ENCODE data around the gene SMTNL1. TPM values are rescaled to one million over a fixed set of nuclear protein-coding genes. Genes with fewer than 3 reads are reported as not detected.
A peak's percentile ranks its signal among the peaks of the same experiment; 100 is the strongest.

The SMTNL1 gene
- total RNA-seq, 1 experiment from 2014 or later: not detected

GRCh38 chr11:57529012-57529411 is 8.4 kb upstream of the SMTNL1 start:
- peaks cover 5% of the 10 kb centered on the region for H3K27me3 Mint-ChIP-seq (ENCODE audit: low read depth)
- no peak overlapping the region for H3K9ac ChIP-seq (ENCODE audit: extremely low read depth, insufficient read length, low read length)
- H4K8ac ChIP-seq (replicated peaks; ENCODE audit: insufficient read length, low read depth, low read length): no peak overlapping the region
- peaks cover 10% of the 10 kb centered on the region for H3K23me2 ChIP-seq (ENCODE audit: insufficient read length, low read depth, low read length, poor library complexity, severe bottlenecking)
- no peak overlapping the region for H2BK15ac ChIP-seq (ENCODE audit: low read depth, low read length)
- H3K4me1 ChIP-seq (ENCODE audit: insufficient read depth, low read length): no peaks in the 10 kb centered on the region
- H3K79me1 ChIP-seq (ENCODE audit: insufficient read depth, low read depth, low read length, poor library complexity, severe bottlenecking): no peaks in the 10 kb centered on the region
- no peak overlapping the region for H3K23ac ChIP-seq (ENCODE audit: insufficient read length, low read depth, low read length)
- H3K36me3 Mint-ChIP-seq (ENCODE audit: insufficient read depth in 1 of 3, low read depth in 3 of 3): peaks cover 8 to 16% (median 16%) of the 10 kb centered on the region in 3 experiments
- no peak overlapping the region for H3K4me2 ChIP-seq (ENCODE audit: insufficient read depth, insufficient read length, low read length)
- H4K5ac ChIP-seq (ENCODE audit: insufficient read length, low read depth, low read length): no peak overlapping the region
- no peak overlapping the region for H4K91ac ChIP-seq (ENCODE audit: insufficient read length, low read depth, low read length)
- H3K27me3 ChIP-seq (ENCODE audit: insufficient read depth, low read length): no peaks in the 10 kb centered on the region
- peaks cover 16 to 19% of the 10 kb centered on the region in 2 experiments for H3K4me1 Mint-ChIP-seq
- H2AK5ac ChIP-seq (ENCODE audit: insufficient read length, low read length): no peak overlapping the region
- H3K18ac ChIP-seq (ENCODE audit: insufficient read length, low read depth, low read length): no peak overlapping the region
- H4K20me1 ChIP-seq (ENCODE audit: control insufficient read depth, insufficient read depth, insufficient read length): no peaks in the 10 kb centered on the region
- TF ChIP-seq CTCF (conservative IDR thresholded peaks at IDR 0.05): no peak
- no peak overlapping the region for H3K56ac ChIP-seq (ENCODE audit: insufficient read length, low read depth, low read length)
- H2BK12ac ChIP-seq (ENCODE audit: insufficient read length, low read depth, low read length): no peak overlapping the region
- no peak overlapping the region for H3K27ac Mint-ChIP-seq
- no peaks in the 10 kb centered on the region; a peak in 1 of 5 replicates for H3K9me3 Mint-ChIP-seq
- peak overlapping the region; percentile 35 to 47; a peak in 4 of 5 replicates for H3K4me3 Mint-ChIP-seq
- no peak overlapping the region for H3K27ac ChIP-seq (ENCODE audit: insufficient read length, low read depth, low read length)
- H3K14ac ChIP-seq (ENCODE audit: insufficient read depth, low read length): no peak overlapping the region
- H3T11ph ChIP-seq (ENCODE audit: low read length): no peak overlapping the region
- H3K79me2 ChIP-seq (ENCODE audit: insufficient read depth, low read length): peaks cover 5% of the 10 kb centered on the region; the same call in 1 of the 2 replicates
- H2BK120ac ChIP-seq (ENCODE audit: low read depth, low read length, poor library complexity, severe bottlenecking): no peak overlapping the region
- H3K9me3 ChIP-seq (ENCODE audit: control insufficient read depth, low read depth, low read length): no peaks in the 10 kb centered on the region
- H2AFZ ChIP-seq (ENCODE audit: low read length): no peak overlapping the region
- no peak overlapping the region for H2BK5ac ChIP-seq (ENCODE audit: insufficient read length, low read length)
- no peak overlapping the region for H3K4ac ChIP-seq (ENCODE audit: low read depth, low read length)
- H2BK20ac ChIP-seq (ENCODE audit: low read depth, low read length, poor library complexity, severe bottlenecking): no peak overlapping the region
- DNase-seq: no peak

All from H9 (cell line).